ENCODE measurements around the gene CAV3.

DNA sequence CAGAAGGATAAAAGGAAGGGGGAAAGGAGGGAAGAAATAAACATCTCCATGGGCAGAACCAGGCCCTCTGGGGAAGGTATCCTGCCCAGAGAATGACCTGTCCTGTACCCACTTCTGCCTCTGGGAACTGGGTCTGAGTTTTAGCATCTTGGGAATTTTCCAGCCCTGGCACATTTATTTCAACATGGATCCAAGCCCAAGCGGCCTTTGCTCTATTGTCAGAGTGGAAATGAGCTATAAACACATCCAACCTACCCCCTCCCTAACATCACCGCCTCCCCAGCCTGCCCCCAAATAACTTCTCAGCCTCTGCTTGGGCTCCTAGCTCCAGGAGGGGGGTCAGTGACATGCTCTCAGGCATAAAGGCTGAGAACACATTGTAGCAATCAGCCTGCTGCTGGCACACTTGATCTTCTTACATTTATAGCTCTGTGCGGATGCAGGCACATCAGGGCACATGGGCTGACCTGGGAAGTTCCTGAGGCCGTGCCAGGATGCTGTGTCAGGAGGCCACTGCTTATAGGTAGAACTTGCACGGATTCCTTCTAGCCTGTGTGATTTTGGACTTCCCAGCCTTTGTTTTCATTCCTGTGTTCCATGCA, 40.4 kb downstream of the CAV3 start:
- TF ChIP-seq POLR2A (IDR thresholded peaks at IDR 0.05; ENCODE audit: low read length) (no peak), GATA1 (IDR thresholded peaks at IDR 0.05; ENCODE audit: low read depth, low read length) (no peak)

All from erythroblast (primary cell).